Activated naive CD8-positive, alpha-beta T cell treated with anti-CD3 and anti-CD28 coated beads, Interleukin-2, amount 50 U/mL, for 24 hours (primary cell): ENCODE data around the gene APC.
"Not testable (repeated sequence)": the region's sequence is repeated elsewhere in the genome, so short reads cannot be mapped to it uniquely, and the experiment has no call there.

Experiments
- ATAC-seq: fragments of 150-1000 bp; cut with Tn5 transposase; one replicate; pipeline ENCODE4 v1.10.0; 2021
- DNase-seq: peaks from one replicate; pipeline ENCODE4 v3.0.0; 2021
- H3K27ac Mint-ChIP-seq: one replicate; pipeline ENCODE4 v1.8.0; 2021; ENCODE audit warnings: mild to moderate bottlenecking, mixed read lengths
- H3K27me3 Mint-ChIP-seq: one replicate; pipeline ENCODE4 v1.8.0; 2021; ENCODE audit warnings: mixed read lengths
- H3K36me3 Mint-ChIP-seq: one replicate; pipeline ENCODE4 v1.8.0; 2021; ENCODE audit warnings: low read depth, mixed read lengths
- H3K4me1 Mint-ChIP-seq: one replicate; pipeline ENCODE4 v1.8.0; 2021; ENCODE audit warnings: mixed read lengths
- H3K4me3 Mint-ChIP-seq: one replicate; pipeline ENCODE4 v1.8.0; 2021; ENCODE audit warnings: mild to moderate bottlenecking, moderate library complexity, mixed read lengths
- H3K9me3 Mint-ChIP-seq: one replicate; pipeline ENCODE4 v1.8.0; 2021; ENCODE audit warnings: mixed read lengths

The APC gene

GRCh38 chr5:112833971-112834370 lies 96.3 kb downstream of the APC start:
- no peaks in the 10 kb centered on the region for H3K9me3 Mint-ChIP-seq
- no peaks in the 10 kb centered on the region for H3K4me1 Mint-ChIP-seq
- DNase-seq (no peak), ATAC-seq (no peak)
- H3K27ac Mint-ChIP-seq = no peak overlapping the region
- H3K4me3 Mint-ChIP-seq = no peak overlapping the region
- H3K36me3 Mint-ChIP-seq = peaks cover 27% of the 10 kb centered on the region
- no peaks in the 10 kb centered on the region for H3K27me3 Mint-ChIP-seq

GRCh38 chr5:112844489-112844888 lies 106.8 kb downstream of the APC start:
- H3K36me3 Mint-ChIP-seq = peaks cover 4% of the 10 kb centered on the region
- no peak overlapping the region for H3K4me3 Mint-ChIP-seq
- no peaks in the 10 kb centered on the region for H3K27me3 Mint-ChIP-seq
- ATAC-seq = no peak
- no peaks in the 10 kb centered on the region for H3K9me3 Mint-ChIP-seq
- no peak overlapping the region for H3K27ac Mint-ChIP-seq
- H3K4me1 Mint-ChIP-seq = peaks cover 3% of the 10 kb centered on the region
- DNase-seq = no peak

- H3K9me3 Mint-ChIP-seq = no peaks in the 10 kb centered on the region
- no peak for ATAC-seq
- no peak overlapping the region for H3K27ac Mint-ChIP-seq
- H3K4me1 Mint-ChIP-seq = peaks cover 3% of the 10 kb centered on the region
- no peak overlapping the region for H3K4me3 Mint-ChIP-seq
- H3K36me3 Mint-ChIP-seq = no peaks in the 10 kb centered on the region
- peaks cover 9% of the 10 kb centered on the region for H3K27me3 Mint-ChIP-seq
- no peak for DNase-seq
Observed at GRCh38 chr5:112846556-112846955, 108.9 kb downstream of the APC start.

- Mint-ChIP-seq H3K27ac (no peak overlapping the region), H3K4me1 (peaks cover 3% of the 10 kb centered on the region), H3K4me3 (no peak overlapping the region)
Observed at GRCh38 chr5:112847306-112847705, 109.6 kb downstream of the APC start.

GRCh38 chr5:112848116-112848811 lies 110.6 kb downstream of the APC start:
- DNase-seq (no peak), ATAC-seq (peak; percentile 88)
- H3K27ac Mint-ChIP-seq = no peak overlapping the region
- H3K36me3 Mint-ChIP-seq = no peaks in the 10 kb centered on the region
- peaks cover 3% of the 10 kb centered on the region for H3K4me1 Mint-ChIP-seq
- H3K9me3 Mint-ChIP-seq = no peaks in the 10 kb centered on the region
- no peak overlapping the region for H3K4me3 Mint-ChIP-seq
- peaks cover 14% of the 10 kb centered on the region for H3K27me3 Mint-ChIP-seq

More at GRCh38 chr5:112847306-112847705, 109.6 kb downstream of the APC start:
- peaks cover 12% of the 10 kb centered on the region for H3K27me3 Mint-ChIP-seq
- no peaks in the 10 kb centered on the region for H3K36me3 Mint-ChIP-seq
- no peaks in the 10 kb centered on the region for H3K9me3 Mint-ChIP-seq
- no peak for DNase-seq
- ATAC-seq = no peak

- H3K27ac Mint-ChIP-seq = no peak overlapping the region
- H3K36me3 Mint-ChIP-seq = peaks cover 2% of the 10 kb centered on the region
- no peak for ATAC-seq
- DNase-seq = no peak
- H3K4me1 Mint-ChIP-seq = peaks cover 3% of the 10 kb centered on the region
- peaks cover 26% of the 10 kb centered on the region for H3K27me3 Mint-ChIP-seq
- H3K9me3 Mint-ChIP-seq = peaks cover 4% of the 10 kb centered on the region
- no peak overlapping the region for H3K4me3 Mint-ChIP-seq
Observed at GRCh38 chr5:112849912-112850311, 112.2 kb downstream of the APC start.

GRCh38 chr5:112854651-112855050 lies 117.0 kb downstream of the APC start:
- H3K36me3 Mint-ChIP-seq = peaks cover 3% of the 10 kb centered on the region
- no peak overlapping the region for H3K27ac Mint-ChIP-seq
- ATAC-seq (no peak), DNase-seq (no peak)
- H3K4me3 Mint-ChIP-seq = no peak overlapping the region
- no peaks in the 10 kb centered on the region for H3K4me1 Mint-ChIP-seq
- peaks cover 44% of the 10 kb centered on the region for H3K27me3 Mint-ChIP-seq
- peaks cover 7% of the 10 kb centered on the region for H3K9me3 Mint-ChIP-seq

- Mint-ChIP-seq H3K4me3 (no peak overlapping the region), H3K9me3 (peaks cover 7% of the 10 kb centered on the region), H3K36me3 (peaks cover 12% of the 10 kb centered on the region), H3K27ac (no peak overlapping the region), H3K4me1 (peaks cover 22% of the 10 kb centered on the region), H3K27me3 (peaks cover 32% of the 10 kb centered on the region)
- no peak for ATAC-seq
- no peak for DNase-seq
Observed at GRCh38 chr5:112857866-112858265, 120.2 kb downstream of the APC start.

- Mint-ChIP-seq H3K36me3 (peaks cover 19% of the 10 kb centered on the region), H3K4me1 (peaks cover 35% of the 10 kb centered on the region)
Observed at GRCh38 chr5:112860571-112860928, 122.9 kb downstream of the APC start.

GRCh38 chr5:112860929-112861637 lies 123.4 kb downstream of the APC start, which contains the start of gene SRP19:
Gene SRP19 (plus strand): TSS chr5:112861287. CDS start chr5:112861377, 90 bp downstream.
- peak; percentile 98 for ATAC-seq
- peak; percentile 90 for DNase-seq
- peak within 1 kb of the TSS; percentile 99 for H3K27ac Mint-ChIP-seq
- no peaks in the 10 kb centered on the region for H3K9me3 Mint-ChIP-seq
- peak within 1 kb of the TSS; percentile 96 for H3K4me3 Mint-ChIP-seq
- peaks cover 19% of the 10 kb centered on the region for H3K36me3 Mint-ChIP-seq
- H3K4me1 Mint-ChIP-seq = peaks cover 35% of the 10 kb centered on the region
- peaks cover 7% of the 10 kb centered on the region for H3K27me3 Mint-ChIP-seq

More at GRCh38 chr5:112860571-112860928, 122.9 kb downstream of the APC start:
- Mint-ChIP-seq H3K27ac (peak overlapping the region; percentile 99), H3K27me3 (peaks cover 12% of the 10 kb centered on the region), H3K4me3 (peak overlapping the region; percentile 96)
- not testable (repeated sequence) for H3K9me3 Mint-ChIP-seq, DNase-seq, ATAC-seq

GRCh38 chr5:112861638-112861985 lies 123.9 kb downstream of the APC start:
- DNase-seq (no peak), ATAC-seq (no peak)
- Mint-ChIP-seq H3K27ac (peak overlapping the region; percentile 99), H3K9me3 (no peaks in the 10 kb centered on the region), H3K27me3 (peaks cover 4% of the 10 kb centered on the region), H3K4me1 (peaks cover 36% of the 10 kb centered on the region), H3K4me3 (peak overlapping the region; percentile 96), H3K36me3 (peaks cover 20% of the 10 kb centered on the region)

GRCh38 chr5:112862085-112862484 lies 124.4 kb downstream of the APC start:
- H3K4me1 Mint-ChIP-seq = peaks cover 41% of the 10 kb centered on the region
- no peaks in the 10 kb centered on the region for H3K9me3 Mint-ChIP-seq
- peaks cover 3% of the 10 kb centered on the region for H3K27me3 Mint-ChIP-seq
- peaks cover 25% of the 10 kb centered on the region for H3K36me3 Mint-ChIP-seq
- H3K4me3 Mint-ChIP-seq = peak overlapping the region; percentile 96
- DNase-seq (no peak), ATAC-seq (no peak)
- peak overlapping the region; percentile 99 for H3K27ac Mint-ChIP-seq

GRCh38 chr5:112863549-112863948 lies 125.9 kb downstream of the APC start:
- peaks cover 35% of the 10 kb centered on the region for H3K36me3 Mint-ChIP-seq
- peak overlapping the region; percentile 96 for H3K4me3 Mint-ChIP-seq
- peaks cover 1% of the 10 kb centered on the region for H3K27me3 Mint-ChIP-seq
- peak overlapping the region; percentile 68 for H3K27ac Mint-ChIP-seq
- DNase-seq = no peak
- peaks cover 48% of the 10 kb centered on the region for H3K4me1 Mint-ChIP-seq
- H3K9me3 Mint-ChIP-seq = no peaks in the 10 kb centered on the region
- ATAC-seq = no peak

- Mint-ChIP-seq H3K36me3 (peaks cover 45% of the 10 kb centered on the region), H3K4me1 (peaks cover 61% of the 10 kb centered on the region), H3K9me3 (no peaks in the 10 kb centered on the region)
Observed at GRCh38 chr5:112865128-112865527, 127.4 kb downstream of the APC start.

GRCh38 chr5:112866739-112867138 lies 129.1 kb downstream of the APC start:
- no peak for DNase-seq

More at GRCh38 chr5:112865128-112865527, 127.4 kb downstream of the APC start:
- no peak for DNase-seq
- no peak for ATAC-seq
- Mint-ChIP-seq H3K4me3 (no peak overlapping the region), H3K27ac (no peak overlapping the region), H3K27me3 (no peaks in the 10 kb centered on the region)

More at GRCh38 chr5:112866739-112867138, 129.1 kb downstream of the APC start:
- peak overlapping the region; percentile 69 for H3K27ac Mint-ChIP-seq
- peaks cover 54% of the 10 kb centered on the region for H3K4me1 Mint-ChIP-seq
- H3K4me3 Mint-ChIP-seq = no peak overlapping the region
- no peaks in the 10 kb centered on the region for H3K9me3 Mint-ChIP-seq
- peaks cover 52% of the 10 kb centered on the region for H3K36me3 Mint-ChIP-seq
- ATAC-seq = no peak
- H3K27me3 Mint-ChIP-seq = no peaks in the 10 kb centered on the region
